Neural progenitor cell (in vitro differentiated cells): ENCODE data around the gene TMEM120B. TPM values are rescaled to one million over a fixed set of nuclear protein-coding genes. Genes with fewer than 3 reads are reported as not detected.
A peak's percentile ranks its signal among the peaks of the same experiment; 100 is the strongest.

Source experiments
- DNase-seq: peaks from one replicate; pipeline ENCODE4 v3.0.0-alpha.2; 2016; ENCODE audit warnings: low spot score
- H2AFZ ChIP-seq: fragments of 200-600 bp; sonication (generic); replicated peaks from 2 replicates; pipeline ENCODE4 v1.6.1; 2016; ENCODE audit warnings: antibody characterized with exemption
- H3F3A ChIP-seq: fragments of 200-600 bp; sonication (generic); 2 replicates; pipeline ENCODE4 v1.6.1; 2016; ENCODE audit warnings: antibody characterized with exemption, low read depth
- H3K27ac ChIP-seq: fragments of 200-600 bp; sonication (generic); 2 replicates; pipeline ENCODE4 v1.5.1; 2016; ENCODE audit warnings: mild to moderate bottlenecking
- H3K27me3 ChIP-seq: fragments of 200-600 bp; sonication (generic); 2 replicates; pipeline ENCODE4 v1.6.1; 2016; ENCODE audit warnings: mild to moderate bottlenecking, moderate library complexity
- H3K36me3 ChIP-seq: fragments of 200-600 bp; sonication (generic); 2 replicates; pipeline ENCODE4 v1.5.1; 2016
- H3K4me1 ChIP-seq: fragments of 200-600 bp; sonication (generic); 2 replicates; pipeline ENCODE4 v1.6.1; 2016; ENCODE audit warnings: mixed run types
- H3K4me2 ChIP-seq: fragments of 200-600 bp; sonication (generic); 2 replicates; pipeline ENCODE4 v1.6.1; 2016
- H3K4me3 ChIP-seq: fragments of 200-600 bp; sonication (generic); 2 replicates; pipeline ENCODE4 v1.5.1; 2016
- H3K79me2 ChIP-seq: fragments of 200-600 bp; sonication (generic); 2 replicates; pipeline ENCODE4 v1.6.1; 2016; ENCODE audit warnings: low read depth
- H3K9ac ChIP-seq: fragments of 200-600 bp; sonication (generic); 2 replicates; pipeline ENCODE4 v1.6.1; 2016
- H3K9me3 ChIP-seq: fragments of 200-600 bp; sonication (generic); 2 replicates; pipeline ENCODE4 v1.5.1; 2016; ENCODE audit warnings: low read depth
- H4K20me1 ChIP-seq: fragments of 200-600 bp; sonication (generic); 2 replicates; pipeline ENCODE4 v1.6.1; 2016; ENCODE audit warnings: low read depth
- H3K27ac Mint-ChIP-seq: 3 replicates; pipeline ENCODE4 v1.8.0; 2021; ENCODE audit warnings: mixed read lengths
- H3K27me3 Mint-ChIP-seq: 2 replicates; pipeline ENCODE4 v1.8.0; 2022; ENCODE audit warnings: low read depth, mild to moderate bottlenecking, inconsistent platforms, moderate library complexity, mixed read lengths; ENCODE audit not compliant: insufficient read depth
- H3K36me3 Mint-ChIP-seq: 3 replicates; pipeline ENCODE4 v1.8.0; 2021; ENCODE audit warnings: mixed read lengths
- H3K4me1 Mint-ChIP-seq: 3 replicates; pipeline ENCODE4 v1.8.0; 2021; ENCODE audit warnings: mixed read lengths
- H3K4me3 Mint-ChIP-seq: 3 replicates; pipeline ENCODE4 v1.8.0; 2021; ENCODE audit warnings: mild to moderate bottlenecking, moderate library complexity, mixed read lengths
- H3K9me3 Mint-ChIP-seq: 3 replicates; pipeline ENCODE4 v1.8.0; 2020; ENCODE audit warnings: mixed read lengths
- EZH2 ChIP-seq: fragments of 200-600 bp; sonication (generic); IDR thresholded peaks from 2 replicates; pipeline ENCODE4 v1.6.1; 2017; ENCODE audit warnings: antibody characterized with exemption, mild to moderate bottlenecking, moderate library complexity
- EZH2phosphoT487 ChIP-seq: fragments of 200-600 bp; sonication (generic); IDR thresholded peaks from 2 replicates; pipeline ENCODE4 v1.6.1; 2017; ENCODE audit warnings: antibody characterized with exemption
- total RNA-seq: library from RNA; depleted of rRNA; stranded (reverse); fragments of >200 nt; gene quantifications from 2 replicates; pipeline ENCODE4 v1.2.3, GENCODE V29; 2015; ENCODE audit warnings: low replicate concordance
- TF ChIP-seq, protein P1 (sequence below): fragments of 200-600 bp; sonication (generic); IDR thresholded peaks from 2 replicates; pipeline ENCODE4 v1.5.1; 2017; ENCODE audit warnings: antibody characterized with exemption, mild to moderate bottlenecking

The TMEM120B gene
- total RNA-seq, 1 donor from 2014 or later, result 4.7 TPM

DNA sequence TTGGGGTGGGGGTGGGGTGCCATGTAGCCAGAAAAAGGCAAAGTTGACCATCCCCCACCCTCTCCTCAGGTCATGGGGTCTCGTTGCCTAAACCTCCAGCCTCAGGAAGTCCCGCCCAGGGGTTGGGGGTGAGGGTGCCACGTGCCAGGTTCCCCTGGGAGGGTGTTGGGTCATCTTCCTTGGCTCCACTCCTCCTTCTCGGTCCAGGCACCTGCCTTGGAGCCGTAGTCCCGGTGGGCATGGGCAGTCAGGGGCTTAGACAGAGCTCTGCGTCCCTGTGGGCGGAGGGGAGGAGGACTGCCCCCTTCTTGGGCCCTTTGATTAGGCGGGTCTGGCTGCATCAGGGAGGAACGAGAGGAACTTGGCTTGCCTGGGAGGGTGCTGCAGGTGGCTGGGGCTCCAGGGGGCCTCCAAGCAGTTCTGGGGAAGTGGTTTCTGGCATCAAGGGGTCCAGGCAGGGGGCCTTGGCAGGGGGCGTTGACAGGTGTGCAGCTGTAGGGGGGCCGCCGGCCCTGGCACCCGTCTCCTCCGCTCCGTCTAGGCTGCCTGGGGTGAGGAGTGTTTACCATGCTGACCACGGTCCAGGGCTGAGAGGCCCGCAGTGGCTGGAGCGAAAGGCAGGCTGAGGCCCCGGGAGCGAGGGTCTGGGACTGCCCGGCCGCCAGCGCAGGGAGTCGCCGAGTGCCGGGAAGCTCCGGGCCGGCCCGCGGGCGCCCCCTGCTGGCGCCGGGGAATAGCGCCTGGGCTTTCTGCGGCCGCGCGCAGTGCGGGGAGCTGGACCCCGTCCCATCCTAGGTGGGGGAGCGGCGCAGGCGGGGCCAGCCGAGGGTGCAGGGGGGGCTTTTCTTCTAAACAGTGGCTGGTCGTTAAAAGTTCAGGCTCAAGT lies 99.1 kb downstream of the TMEM120B start:
- peaks cover 60% of the 10 kb centered on the region for H4K20me1 ChIP-seq
- H3K4me3 Mint-ChIP-seq, result peak overlapping the region; percentile 84

DNA sequence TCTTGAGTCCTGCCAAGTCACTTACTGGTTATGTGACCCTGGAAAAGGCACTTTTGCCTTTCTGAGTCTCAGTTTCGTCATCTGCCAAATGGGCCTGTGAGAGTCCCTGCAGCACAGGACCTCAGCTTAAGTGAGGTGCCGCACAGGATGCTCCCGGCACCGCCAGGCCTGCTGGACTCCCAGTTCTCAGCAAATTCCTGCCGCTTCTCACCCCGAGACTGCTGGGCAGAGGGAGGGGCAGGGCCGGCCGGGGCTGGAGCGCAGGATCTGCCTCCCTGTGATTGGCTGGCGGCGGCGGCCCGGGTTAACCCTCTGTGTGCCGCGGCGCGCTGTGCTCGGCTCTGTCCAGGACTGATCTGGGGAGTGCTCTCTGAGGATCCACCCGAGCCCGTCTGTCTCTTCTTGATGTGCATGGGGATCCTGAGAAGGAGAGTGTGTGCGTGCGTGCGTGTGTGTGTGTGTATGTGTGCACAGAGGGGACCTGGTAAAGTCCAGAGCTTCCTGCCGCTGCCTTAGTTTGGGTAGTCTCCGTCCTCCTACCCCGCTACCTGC lies 99.8 kb downstream of the TMEM120B start:
- H3K36me3 Mint-ChIP-seq, result peaks cover 25% of the 10 kb centered on the region
- no peaks in the 10 kb centered on the region for H3K9me3 Mint-ChIP-seq
- no peak for TF ChIP-seq EZH2
- TF ChIP-seq, protein P1, sequence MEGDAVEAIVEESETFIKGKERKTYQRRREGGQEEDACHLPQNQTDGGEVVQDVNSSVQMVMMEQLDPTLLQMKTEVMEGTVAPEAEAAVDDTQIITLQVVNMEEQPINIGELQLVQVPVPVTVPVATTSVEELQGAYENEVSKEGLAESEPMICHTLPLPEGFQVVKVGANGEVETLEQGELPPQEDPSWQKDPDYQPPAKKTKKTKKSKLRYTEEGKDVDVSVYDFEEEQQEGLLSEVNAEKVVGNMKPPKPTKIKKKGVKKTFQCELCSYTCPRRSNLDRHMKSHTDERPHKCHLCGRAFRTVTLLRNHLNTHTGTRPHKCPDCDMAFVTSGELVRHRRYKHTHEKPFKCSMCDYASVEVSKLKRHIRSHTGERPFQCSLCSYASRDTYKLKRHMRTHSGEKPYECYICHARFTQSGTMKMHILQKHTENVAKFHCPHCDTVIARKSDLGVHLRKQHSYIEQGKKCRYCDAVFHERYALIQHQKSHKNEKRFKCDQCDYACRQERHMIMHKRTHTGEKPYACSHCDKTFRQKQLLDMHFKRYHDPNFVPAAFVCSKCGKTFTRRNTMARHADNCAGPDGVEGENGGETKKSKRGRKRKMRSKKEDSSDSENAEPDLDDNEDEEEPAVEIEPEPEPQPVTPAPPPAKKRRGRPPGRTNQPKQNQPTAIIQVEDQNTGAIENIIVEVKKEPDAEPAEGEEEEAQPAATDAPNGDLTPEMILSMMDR, result no peak
- TF ChIP-seq EZH2phosphoT487, result no peak
- Histone ChIP-seq H3K27me3 (no peaks in the 10 kb centered on the region), H4K20me1 (peaks cover 52% of the 10 kb centered on the region), H3F3A (peaks cover 16% of the 10 kb centered on the region), H3K9me3 (no peaks in the 10 kb centered on the region), H3K79me2 (peaks cover 71% of the 10 kb centered on the region), H3K9ac (no peak overlapping the region), H3K36me3 (no peaks in the 10 kb centered on the region), H2AFZ (no peak overlapping the region), H3K4me2 (peak overlapping the region; percentile 77), H3K27ac (no peak overlapping the region), H3K4me1 (peaks cover 16% of the 10 kb centered on the region), H3K4me3 (peak overlapping the region; percentile 60)
- peaks cover 4% of the 10 kb centered on the region for H3K27me3 Mint-ChIP-seq
- peak overlapping the region; percentile 84 for H3K4me3 Mint-ChIP-seq
- no peak overlapping the region for H3K27ac Mint-ChIP-seq
- peak; percentile 88 for DNase-seq
- peaks cover 25% of the 10 kb centered on the region for H3K4me1 Mint-ChIP-seq

More for the DNA sequence above, 99.1 kb downstream of the TMEM120B start:
- peaks cover 78% of the 10 kb centered on the region for H3K79me2 ChIP-seq
- H3K9me3 ChIP-seq, result no peaks in the 10 kb centered on the region
- Mint-ChIP-seq H3K27me3 (peaks cover 4% of the 10 kb centered on the region), H3K27ac (no peak overlapping the region), H3K9me3 (no peaks in the 10 kb centered on the region), H3K4me1 (peaks cover 30% of the 10 kb centered on the region), H3K36me3 (peaks cover 24% of the 10 kb centered on the region)
- H3K27me3 ChIP-seq, result no peaks in the 10 kb centered on the region
- peaks cover 20% of the 10 kb centered on the region for H3K4me1 ChIP-seq
- H3K4me2 ChIP-seq, result peak overlapping the region; percentile 77
- H3F3A ChIP-seq, result peaks cover 17% of the 10 kb centered on the region
- TF ChIP-seq EZH2phosphoT487, result no peak
- no peak for TF ChIP-seq EZH2
- TF ChIP-seq, protein P1, result peak; percentile 99
- peak overlapping the region; percentile 60 for H3K4me3 ChIP-seq
- no peak overlapping the region for H3K9ac ChIP-seq
- no peaks in the 10 kb centered on the region for H3K36me3 ChIP-seq
- peak overlapping the region; percentile 9 for H3K27ac ChIP-seq
- DNase-seq, result peak; percentile 92
- no peak overlapping the region for H2AFZ ChIP-seq

DNA sequence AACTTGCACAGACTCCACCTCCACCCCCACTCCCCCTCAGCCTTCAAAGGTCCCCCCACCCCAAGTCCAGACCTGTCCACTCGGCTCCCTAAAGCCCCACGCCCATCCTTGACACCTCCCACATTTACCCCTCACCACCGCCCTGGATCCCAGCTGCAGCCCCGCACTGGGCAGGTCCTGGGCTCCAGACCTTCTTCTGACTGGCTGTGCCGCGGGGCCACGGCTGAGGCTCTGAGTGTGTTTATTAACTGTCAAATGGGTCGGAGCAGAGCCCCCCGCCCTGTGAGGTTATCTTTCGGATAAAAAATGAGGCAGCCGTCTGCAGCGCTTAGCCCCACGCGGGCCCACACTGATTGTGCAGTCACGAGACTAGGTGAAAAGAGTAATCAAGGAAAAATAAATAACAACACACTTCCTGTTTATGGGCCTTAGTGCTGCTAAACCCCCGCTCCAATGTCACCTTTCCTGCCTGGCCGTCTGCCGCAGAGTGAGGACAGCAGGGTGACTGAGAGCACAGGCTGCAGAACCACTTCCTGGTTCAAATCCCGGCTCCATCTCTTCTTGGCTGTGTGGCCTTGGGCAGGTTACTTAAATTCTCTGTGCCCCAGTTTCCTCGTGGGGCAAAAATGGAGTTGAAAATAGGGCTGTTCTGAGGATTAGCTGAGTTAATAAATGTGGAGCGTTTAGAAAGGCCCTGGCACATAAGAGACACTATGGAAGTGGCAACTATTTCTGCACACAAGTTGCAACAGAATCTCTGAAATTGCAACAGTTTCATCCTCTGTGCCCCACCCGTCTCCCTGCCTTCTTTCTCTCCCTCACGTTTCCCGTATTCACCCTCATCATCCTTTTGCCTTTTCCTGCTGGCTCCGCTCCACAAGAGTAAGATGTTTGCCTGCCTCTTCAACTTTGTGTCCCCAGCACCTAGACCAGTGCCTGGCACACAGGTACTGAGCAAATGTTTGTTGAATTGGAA lies 100.7 kb downstream of the TMEM120B start:
- peaks cover 16% of the 10 kb centered on the region for H3K4me1 ChIP-seq
- H3K27ac Mint-ChIP-seq, result no peak overlapping the region
- H3K9me3 ChIP-seq, result no peaks in the 10 kb centered on the region
- H3F3A ChIP-seq, result peaks cover 16% of the 10 kb centered on the region
- no peaks in the 10 kb centered on the region for H3K27me3 ChIP-seq
- H3K4me2 ChIP-seq, result peak overlapping the region; percentile 77
- H2AFZ ChIP-seq, result no peak overlapping the region
- H3K9ac ChIP-seq, result no peak overlapping the region
- H3K27me3 Mint-ChIP-seq, result peaks cover 2% of the 10 kb centered on the region
- peaks cover 23% of the 10 kb centered on the region for H3K4me1 Mint-ChIP-seq
- H3K79me2 ChIP-seq, result peaks cover 63% of the 10 kb centered on the region
- H3K4me3 ChIP-seq, result peak overlapping the region; percentile 60
- no peaks in the 10 kb centered on the region for H3K36me3 ChIP-seq
- TF ChIP-seq EZH2, result no peak
- DNase-seq, result no peak
- H3K9me3 Mint-ChIP-seq, result no peaks in the 10 kb centered on the region
- peaks cover 46% of the 10 kb centered on the region for H4K20me1 ChIP-seq
- peak overlapping the region; percentile 84 for H3K4me3 Mint-ChIP-seq
- no peak overlapping the region for H3K27ac ChIP-seq
- H3K36me3 Mint-ChIP-seq, result peaks cover 30% of the 10 kb centered on the region
